LoVo (cell line): ENCODE measurements around the gene C12orf43.

Experiments used
- DNase-seq: peaks from one replicate; pipeline ENCODE4 v3.0.0-alpha.2; 2016; ENCODE audit warnings: low spot score

The C12orf43 gene

DNA sequence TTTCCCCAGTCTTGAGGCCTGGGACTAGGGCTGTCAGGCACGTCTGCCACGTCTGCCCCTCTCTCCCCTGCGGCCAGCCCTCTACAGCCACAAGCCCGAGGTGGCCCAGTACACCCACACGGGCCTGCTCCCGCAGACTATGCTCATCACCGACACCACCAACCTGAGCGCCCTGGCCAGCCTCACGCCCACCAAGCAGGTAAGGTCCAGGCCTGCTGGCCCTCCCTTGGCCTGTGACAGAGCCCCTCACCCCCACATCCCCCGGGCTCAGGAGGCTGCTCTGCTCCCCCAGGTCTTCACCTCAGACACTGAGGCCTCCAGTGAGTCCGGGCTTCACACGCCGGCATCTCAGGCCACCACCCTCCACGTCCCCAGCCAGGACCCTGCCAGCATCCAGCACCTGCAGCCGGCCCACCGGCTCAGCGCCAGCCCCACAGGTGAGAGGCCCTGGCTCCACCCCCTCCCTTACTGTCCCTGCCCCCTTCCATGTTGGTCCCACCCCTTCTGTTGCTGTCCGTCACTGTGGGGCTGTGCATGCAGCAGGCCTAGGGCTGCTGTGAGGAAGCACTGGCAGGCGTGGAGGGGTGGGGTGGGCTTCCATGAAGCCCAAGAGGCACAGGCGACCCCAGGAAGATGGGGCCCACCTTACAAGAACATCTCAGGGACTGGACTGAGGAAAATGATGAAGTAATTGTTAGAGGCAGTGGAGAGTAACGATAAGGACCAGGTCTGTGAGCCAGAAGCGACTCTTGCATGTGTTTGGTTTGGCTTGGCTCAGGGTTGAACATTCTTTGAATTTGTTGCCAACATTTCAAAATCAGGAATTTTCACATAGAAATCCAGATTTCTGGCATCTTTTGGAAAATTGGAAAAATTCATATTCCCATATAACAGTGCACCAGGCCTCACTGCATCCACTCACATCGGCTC lies 16.8 kb downstream of the C12orf43 start:
- no peak for DNase-seq

DNA sequence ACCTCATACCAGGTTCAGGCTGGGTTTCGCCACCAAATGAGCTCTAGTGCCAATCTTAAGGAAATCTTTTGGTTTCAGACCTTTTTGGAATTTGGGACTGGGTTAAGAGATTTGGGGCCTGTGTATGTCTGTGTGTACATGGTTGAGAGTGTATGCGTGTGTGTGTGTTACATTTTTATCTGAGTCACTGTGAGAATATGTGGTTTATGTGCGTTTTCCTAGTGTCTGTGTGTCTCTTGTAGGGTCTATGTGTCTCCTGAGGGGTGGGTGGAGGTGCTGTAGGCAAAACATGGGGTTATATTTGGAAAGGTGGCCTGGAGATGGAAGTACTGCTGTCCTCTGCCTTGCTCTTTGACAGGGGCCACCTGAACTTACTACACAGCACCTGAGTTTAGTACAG lies 17.9 kb downstream of the C12orf43 start:
- DNase-seq, result no peak

DNA sequence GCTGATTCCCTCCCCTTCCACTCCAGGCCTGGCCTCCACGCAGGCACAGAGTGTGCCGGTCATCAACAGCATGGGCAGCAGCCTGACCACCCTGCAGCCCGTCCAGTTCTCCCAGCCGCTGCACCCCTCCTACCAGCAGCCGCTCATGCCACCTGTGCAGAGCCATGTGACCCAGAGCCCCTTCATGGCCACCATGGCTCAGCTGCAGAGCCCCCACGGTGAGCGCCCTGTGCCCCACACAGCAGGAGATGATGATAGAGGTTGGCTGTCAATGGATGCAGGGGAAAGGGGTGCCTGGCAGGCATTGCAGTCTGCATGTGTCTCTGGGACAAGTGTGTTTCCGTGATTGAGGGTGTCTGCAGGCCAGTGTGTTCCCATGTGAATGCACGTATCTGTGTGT lies 18.8 kb downstream of the C12orf43 start:
- no peak for DNase-seq

DNA sequence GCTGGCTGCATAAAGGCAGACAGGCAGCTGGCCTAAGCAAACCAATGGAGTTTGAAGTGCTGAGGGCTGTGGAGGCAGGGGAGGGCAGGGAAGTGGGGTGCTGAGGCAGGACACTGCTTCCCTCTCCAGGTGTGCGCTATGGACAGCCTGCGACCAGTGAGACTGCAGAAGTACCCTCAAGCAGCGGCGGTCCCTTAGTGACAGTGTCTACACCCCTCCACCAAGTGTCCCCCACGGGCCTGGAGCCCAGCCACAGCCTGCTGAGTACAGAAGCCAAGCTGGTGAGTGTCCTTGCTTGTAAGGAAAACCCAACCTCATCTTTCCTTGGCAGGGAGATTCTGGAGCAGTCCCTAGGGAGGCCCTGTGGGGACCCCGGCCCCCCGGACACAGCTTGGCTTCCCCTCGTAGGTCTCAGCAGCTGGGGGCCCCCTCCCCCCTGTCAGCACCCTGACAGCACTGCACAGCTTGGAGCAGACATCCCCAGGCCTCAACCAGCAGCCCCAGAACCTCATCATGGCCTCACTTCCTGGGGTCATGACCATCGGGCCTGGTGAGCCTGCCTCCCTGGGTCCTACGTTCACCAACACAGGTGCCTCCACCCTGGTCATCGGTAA lies 20.0 kb downstream of the C12orf43 start:
- no peak for DNase-seq

DNA sequence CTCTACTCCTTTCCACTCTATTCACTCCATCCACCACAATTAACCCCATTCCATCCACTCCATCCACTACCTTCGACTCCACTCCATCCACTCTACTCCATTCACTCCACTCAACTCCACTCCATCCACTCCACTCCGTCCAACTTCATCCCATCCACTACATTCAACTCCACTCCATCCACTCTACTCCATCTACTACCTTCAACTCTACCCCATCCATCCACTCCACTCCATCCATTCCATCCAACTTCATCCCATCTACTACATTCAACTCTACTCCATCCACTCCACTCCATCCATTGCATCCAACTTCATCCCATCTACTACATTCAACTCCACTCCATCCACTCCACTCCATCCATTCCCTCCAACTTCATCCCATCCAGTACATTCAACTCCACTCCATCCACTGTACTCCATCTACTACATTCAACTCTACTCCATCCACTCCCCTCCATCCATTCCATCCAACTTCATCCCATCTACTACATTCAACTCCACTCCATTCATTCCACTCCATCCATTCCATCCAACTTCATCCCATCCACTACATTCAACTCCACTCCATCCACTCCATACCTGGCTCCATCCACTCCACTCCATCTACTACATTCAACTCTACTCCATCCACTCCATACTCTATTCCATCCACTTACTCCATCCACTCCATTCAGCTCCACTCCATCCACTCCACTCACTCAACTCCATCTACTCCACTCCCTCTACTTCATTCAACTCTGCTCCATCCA lies 21.5 kb downstream of the C12orf43 start:
- no peak for DNase-seq

DNA sequence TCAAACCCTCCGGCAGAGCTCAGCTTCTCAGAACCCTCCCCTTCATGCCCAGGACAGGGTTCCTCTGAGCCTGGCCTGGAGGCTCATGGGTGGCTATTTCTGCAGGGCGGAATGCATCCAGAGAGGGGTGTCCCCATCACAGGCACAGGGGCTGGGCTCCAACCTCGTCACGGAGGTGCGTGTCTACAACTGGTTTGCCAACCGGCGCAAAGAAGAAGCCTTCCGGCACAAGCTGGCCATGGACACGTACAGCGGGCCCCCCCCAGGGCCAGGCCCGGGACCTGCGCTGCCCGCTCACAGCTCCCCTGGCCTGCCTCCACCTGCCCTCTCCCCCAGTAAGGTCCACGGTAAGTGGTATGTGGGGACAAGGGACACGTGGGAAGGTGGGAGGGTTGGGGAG lies 22.2 kb downstream of the C12orf43 start:
- no peak for DNase-seq

DNA sequence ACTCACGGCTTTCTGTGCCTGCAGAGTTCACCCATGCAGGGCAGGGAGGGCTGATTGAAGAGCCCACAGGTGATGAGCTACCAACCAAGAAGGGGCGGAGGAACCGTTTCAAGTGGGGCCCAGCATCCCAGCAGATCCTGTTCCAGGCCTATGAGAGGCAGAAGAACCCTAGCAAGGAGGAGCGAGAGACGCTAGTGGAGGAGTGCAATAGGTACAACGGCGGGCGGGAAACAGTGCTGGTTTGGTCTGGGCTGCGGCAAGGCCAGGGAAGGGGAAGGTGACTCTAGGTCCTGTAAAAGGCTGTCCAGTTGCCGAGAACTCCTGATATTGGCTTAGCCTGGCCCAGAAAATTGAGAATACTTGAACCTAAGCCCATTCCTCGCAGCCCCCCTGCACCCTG lies 22.8 kb downstream of the C12orf43 start:
- no peak for DNase-seq

DNA sequence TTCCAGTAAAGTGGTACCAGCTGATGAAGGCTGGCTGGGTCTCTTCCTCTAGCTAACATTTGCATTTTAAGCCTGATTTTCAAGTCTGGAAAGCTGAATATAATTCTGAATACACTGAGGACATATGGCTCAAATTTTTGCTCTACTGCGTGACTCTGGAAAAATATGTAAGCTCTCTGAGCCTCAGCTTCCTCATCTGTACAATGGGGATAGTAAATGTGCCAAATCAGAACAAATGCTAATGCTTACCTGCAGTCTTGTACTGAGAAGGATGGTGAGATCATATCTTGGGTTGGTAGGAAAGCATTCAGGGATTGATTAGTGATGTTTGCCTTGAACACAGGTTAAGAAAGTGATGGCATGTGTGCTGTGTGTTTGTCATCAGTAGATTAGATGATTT lies 23.3 kb downstream of the C12orf43 start:
- no peak for DNase-seq

DNA sequence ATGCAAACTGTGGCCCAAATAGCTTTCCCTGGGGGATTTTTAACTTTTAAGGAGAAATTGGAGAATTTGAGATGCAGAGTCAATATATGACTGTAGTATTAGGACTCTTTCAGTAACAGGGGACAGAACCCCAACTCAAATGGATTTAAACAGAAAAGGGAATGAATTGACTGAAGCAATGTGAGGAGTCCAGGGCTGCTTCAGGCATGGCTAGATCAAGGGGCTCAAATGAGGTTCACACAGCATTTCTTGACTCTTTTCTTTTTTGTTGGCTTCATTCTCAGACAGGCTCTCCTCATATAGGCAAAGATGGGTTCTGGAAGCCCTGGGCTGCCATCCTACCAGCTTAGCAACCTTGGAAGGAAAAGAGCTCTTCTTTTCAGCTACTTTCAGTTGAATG lies 24.3 kb downstream of the C12orf43 start:
- DNase-seq, result no peak

DNA sequence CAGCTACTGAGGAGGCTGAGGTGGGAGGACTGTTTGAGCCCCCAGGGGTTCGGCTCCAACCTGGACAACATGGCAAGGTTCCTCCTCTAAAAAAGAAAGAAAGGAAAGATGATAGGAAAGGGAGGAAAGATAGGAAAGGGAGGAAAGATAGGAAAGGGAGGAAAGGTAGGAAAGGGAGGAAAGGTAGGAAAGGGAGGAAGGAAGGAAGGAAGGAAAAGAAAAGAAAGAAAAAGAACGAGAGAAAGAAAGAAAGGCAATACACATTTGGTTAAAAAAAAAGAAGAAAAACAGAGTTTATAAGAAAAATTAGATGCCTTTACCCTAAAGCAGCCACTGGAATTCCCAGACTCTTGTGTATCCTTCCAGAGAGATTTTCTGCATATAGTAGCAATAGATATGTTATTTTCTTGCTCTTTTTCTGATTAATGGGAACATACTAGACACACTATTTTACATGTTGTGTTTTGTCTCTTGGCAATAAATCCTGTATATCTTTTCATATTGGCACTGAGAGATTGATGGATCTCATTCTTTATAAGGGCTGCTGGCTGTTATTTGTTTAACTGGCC lies 25.7 kb downstream of the C12orf43 start:
- no peak for DNase-seq

DNA sequence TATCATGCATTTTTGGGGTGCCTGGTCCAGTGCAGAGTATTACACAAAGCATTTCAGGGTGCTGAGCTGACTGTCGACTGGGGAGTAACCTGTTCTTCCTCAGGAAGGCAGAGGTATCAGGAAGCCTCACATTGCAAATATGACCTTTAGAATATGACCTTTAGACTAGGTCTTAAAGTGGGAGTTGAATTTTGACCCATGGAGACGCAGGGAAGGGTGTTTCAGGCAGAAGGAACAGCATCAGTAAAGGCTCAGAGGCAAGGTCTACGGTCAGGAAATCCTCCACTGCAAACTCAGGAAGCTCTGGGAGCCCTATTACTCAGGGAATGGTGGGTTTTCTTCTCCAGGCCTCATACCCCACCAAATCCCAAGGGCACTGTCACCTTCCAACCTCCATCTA lies 26.6 kb downstream of the C12orf43 start:
- DNase-seq, result no peak

DNA sequence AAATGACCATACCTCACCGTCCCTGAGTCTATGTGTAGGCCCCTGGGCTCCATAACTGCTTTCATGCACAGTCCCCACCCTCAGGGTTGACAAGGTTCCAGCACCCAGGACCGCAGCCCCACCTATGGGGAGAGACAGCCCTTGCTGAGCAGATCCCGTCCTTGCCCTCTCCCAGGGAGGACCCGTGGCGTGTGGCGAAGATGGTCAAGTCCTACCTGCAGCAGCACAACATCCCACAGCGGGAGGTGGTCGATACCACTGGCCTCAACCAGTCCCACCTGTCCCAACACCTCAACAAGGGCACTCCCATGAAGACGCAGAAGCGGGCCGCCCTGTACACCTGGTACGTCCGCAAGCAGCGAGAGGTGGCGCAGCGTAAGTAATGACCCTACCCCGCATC lies 27.6 kb downstream of the C12orf43 start:
- no peak for DNase-seq

DNA sequence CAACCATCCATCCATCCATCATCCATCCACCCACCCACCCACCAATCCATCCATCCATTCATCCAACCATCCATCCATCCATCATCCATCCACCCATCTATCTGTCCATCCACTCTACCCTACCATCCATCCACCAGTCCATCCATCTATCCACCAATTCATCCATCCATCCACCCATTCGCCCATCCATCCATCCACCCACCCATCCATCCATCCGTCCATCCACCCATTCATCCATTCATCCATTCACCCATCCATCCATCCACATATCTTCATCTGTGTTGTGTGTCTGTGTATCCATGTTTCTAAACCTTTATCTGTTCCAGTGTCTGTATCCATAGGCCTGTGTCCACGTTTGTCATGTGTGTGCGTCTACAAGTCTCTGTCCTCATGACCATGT lies 28.1 kb downstream of the C12orf43 start:
- DNase-seq, result no peak

DNA sequence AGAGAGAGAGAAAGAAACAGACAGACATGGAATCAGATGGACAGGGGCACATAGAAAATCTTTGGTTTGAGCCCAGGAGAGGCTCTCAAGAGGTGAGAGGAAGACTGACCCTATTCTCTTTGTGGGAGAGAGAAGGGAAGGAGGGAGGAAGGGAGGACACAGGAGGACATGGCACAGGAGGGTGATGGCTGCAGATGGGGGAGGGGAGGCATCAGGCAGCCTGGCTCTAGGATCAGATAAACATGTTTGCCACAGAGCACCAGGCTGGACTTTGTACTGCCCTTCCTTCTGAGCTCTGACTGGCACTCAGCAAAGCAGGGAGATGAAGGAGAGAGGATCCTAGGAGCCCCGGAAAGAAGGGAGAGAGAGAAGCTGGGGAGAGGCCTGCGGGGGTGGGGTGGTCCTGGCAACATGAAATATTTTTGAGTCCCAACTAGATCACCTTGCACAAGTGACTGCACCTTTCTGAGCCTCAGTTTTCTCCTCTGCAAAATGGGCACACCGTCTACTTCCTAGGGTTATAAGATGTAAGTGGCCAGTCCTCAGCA lies 31.9 kb downstream of the C12orf43 start:
- DNase-seq, result peak; percentile 82

DNA sequence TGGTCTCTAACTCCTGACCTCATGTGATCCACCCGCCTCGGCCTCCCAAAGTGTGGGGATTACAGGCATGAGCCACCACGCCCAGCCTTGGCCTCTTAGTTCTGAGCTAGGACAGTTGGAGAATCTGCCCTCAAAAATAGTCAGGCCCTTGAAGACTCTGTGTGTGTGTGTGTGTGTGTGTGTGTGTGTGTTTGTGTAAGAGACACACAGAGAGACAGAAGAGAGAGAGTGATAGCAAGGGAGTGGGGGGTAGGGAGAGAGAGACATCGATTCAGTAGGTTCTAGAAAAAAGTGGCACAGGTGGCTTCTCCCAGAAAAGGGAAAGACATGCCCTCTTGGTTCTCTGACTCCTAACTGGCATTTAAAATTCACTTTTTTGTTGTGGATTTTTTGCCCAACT lies 32.5 kb downstream of the C12orf43 start:
- DNase-seq, result no peak

DNA sequence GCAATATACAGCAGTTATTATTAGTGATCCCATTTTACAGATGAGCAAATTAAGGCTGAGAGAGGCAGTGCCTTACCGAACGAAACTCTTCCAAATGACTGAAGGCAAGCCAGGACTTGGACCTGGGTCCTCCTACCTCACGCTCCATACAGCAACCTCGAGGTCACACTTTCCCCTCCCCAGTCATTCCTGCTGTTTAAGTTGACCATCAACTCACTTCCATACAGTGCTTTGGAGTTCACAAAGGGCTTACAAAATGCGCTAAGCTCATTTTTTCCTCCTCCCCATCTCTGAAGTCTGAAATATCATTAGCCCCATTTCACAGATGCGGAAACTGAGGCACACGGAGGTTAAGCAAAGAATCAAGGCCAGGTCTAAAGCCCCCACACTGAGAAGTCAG lies 33.6 kb downstream of the C12orf43 start:
- no peak for DNase-seq

DNA sequence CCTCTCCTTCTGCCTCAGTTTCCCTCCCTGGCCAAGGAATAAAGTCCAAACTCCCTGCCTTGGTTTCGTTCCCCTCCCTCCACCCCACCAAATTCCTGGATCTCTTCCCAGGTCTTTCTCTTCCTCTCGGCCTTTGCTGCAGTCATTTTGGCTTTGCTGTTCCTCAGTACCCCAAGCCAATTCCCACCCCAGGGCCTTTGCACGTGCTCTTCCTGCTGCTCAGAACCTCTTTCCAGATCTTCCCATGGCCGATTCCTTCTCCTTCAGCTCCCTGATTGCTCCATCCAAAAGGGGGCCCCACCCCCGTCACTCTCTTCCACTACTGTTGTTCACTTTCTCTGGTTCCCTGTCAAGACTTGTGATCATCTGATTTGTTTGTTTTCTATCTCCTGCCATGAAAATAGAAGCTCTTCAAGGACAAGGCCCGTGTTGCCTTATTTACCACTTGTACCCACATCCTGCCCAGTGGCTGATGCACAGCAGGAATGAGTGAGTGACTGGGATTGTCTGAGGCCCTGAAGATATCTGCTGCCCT lies 34.8 kb downstream of the C12orf43 start:
- no peak for DNase-seq

DNA sequence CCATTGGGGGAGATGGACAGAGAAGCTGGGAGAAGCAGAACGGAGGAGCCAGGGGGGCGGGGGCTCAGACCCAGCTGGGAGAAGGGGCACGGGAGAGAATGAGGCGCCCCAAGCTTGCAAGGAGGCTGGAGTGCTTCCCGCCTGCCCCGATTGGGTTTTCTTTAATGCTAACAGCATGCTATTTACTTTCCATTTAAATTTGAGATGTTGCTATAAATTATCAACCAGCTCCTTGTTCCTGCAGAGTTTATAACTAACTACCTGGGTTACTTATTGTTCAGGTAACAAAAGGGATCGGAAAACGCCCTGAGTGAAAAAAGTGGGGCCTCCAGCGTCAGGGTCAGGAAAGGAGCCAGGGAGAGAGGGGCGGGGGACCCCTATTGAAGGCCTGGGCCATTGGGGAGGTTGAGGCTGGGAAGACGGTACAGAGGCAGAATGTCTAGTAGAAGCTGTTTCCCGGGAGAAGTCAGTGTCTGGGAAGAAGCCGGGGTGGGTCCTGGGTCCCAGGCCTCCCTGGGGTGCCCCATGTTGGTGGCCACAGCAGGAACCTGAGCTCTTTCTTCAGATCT lies 35.4 kb downstream of the C12orf43 start:
- DNase-seq, result peak; percentile 22

DNA sequence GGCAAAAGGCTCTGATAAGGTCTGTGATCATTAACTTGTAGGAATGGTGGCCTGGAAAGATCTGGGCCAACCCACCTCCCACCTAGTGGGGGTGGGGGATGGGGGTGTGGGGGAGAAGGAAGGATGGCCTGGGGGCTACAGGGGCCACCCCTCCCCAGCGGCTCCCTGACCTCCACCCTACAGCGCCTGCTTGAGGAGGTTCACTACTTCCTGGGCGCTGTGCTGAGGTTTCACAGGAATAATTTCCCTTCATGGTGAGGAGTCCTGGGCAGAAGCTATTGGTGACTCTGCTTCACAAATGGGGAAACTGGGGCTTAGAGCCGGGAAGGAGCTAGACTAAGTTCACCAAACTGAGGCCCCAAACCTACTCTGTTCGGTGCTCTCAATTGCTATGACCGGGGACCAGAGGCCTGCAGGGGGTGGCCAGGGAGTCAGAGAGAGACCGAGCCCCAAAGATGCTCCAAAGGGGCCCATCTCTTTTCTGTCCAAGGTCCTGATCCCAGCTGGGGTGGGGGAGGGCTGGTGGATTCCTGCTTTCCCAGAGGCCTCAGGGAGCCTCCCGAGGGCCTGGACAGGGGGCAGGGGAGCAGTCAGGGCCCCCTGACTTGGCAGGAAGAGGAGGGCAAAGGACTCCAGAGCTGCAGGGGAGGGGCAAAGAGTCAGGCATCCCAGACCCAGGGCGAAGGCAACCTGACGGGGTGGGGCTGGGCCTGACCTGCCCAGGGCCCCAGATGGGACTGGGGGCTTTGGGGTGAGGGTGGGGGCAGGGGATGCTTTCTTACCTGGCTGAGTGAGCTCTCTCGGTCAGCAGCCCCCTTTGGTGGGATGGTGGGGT lies 36.2 kb downstream of the C12orf43 start:
- no peak for DNase-seq

DNA sequence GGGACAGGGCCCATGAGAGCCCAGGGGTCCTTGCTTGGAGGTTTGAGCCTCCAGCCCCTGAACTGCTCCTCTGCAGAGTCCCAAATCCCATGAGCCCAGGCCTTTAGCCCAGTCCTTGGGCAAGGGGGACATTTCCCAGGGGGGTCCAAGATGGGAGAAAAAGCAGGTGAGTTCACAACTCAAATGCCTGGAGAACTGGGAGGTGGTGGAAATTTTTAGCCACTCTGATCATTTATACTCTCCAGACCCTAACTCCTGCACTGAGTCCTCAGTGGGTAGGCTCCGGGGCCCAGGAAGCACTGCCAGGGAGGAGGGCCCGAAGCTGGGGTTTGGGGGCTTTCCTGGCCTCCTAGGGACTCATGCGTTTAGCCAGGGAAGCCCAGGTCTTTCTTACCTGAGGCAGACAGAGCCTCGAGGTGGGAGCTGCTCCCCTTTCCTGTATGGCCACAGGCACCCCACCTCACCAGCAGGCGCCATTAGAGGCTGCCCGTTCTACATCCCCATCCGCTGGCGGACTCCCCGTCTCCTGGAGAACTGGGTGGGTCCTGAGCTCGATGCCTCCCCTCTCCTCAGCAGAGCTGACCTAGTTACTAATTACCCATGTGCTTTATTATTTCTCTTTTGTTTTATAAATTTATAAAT lies 36.9 kb downstream of the C12orf43 start:
- no peak for DNase-seq
